ENCODE measurements around the gene TNIK.

Gene TNIK

DNA sequence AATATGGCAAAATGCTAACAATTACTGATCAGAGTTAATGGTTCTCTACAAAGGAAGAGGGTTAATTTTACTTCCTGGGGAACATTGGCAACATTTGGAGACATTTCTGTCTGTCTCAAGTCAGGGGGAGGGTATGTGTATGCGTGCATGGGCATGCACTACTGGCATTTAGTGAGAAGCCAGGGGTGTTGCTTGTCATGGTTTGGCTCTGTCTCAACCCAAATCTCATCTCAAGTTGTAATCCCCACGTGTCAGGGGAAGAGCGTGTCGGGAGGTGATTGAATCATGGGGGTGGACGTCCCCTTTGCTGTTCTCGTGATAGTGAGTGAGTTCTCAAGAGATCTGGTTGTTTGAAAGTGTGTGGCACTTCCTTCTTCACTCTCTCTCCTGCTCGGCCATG lies 28.3 kb upstream of the TNIK start:
- H3K27ac ChIP-seq (ENCODE audit: poor library complexity, severe bottlenecking): no peak overlapping the region
- ATAC-seq (ENCODE audit: low read depth) (no peak), DNase-seq (ENCODE audit: low spot score) (no peak)
- H3K27me3 ChIP-seq (ENCODE audit: insufficient read depth, poor library complexity, severe bottlenecking): no peaks in the 10 kb centered on the region
- H3K4me1 ChIP-seq (ENCODE audit: insufficient read depth, poor library complexity, severe bottlenecking): no peaks in the 10 kb centered on the region
- TF ChIP-seq, protein P1, sequence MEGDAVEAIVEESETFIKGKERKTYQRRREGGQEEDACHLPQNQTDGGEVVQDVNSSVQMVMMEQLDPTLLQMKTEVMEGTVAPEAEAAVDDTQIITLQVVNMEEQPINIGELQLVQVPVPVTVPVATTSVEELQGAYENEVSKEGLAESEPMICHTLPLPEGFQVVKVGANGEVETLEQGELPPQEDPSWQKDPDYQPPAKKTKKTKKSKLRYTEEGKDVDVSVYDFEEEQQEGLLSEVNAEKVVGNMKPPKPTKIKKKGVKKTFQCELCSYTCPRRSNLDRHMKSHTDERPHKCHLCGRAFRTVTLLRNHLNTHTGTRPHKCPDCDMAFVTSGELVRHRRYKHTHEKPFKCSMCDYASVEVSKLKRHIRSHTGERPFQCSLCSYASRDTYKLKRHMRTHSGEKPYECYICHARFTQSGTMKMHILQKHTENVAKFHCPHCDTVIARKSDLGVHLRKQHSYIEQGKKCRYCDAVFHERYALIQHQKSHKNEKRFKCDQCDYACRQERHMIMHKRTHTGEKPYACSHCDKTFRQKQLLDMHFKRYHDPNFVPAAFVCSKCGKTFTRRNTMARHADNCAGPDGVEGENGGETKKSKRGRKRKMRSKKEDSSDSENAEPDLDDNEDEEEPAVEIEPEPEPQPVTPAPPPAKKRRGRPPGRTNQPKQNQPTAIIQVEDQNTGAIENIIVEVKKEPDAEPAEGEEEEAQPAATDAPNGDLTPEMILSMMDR (IDR thresholded peaks at IDR 0.05; ENCODE audit: poor library complexity, severe bottlenecking): no peak
- H3K4me3 ChIP-seq (ENCODE audit: severe bottlenecking): no peak overlapping the region
- no peaks in the 10 kb centered on the region for H3K9me3 ChIP-seq (ENCODE audit: severe bottlenecking)
- no peaks in the 10 kb centered on the region for H3K36me3 ChIP-seq (ENCODE audit: low read depth)

DNA sequence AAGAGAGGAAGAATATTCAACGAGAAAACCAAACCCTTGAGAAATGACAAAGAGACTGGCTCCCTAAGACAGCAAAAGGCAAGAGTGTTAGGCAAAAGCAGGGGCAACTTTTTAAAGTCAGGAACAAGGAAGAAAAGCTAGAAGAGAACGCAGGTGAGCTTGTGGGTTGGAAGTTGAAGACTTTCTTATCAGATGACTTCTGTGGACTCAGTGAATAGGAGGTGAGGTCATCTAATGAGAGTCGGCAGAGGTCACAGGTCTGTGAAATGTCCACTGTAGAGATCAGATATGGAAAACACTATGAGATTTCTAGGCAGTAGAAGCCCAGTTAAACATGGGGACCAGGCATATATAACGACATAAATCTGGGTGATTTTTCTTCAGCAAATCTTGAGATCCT lies 27.2 kb upstream of the TNIK start:
- H3K36me3 ChIP-seq (ENCODE audit: low read depth): no peaks in the 10 kb centered on the region
- TF ChIP-seq, protein P1 (IDR thresholded peaks at IDR 0.05; ENCODE audit: poor library complexity, severe bottlenecking): no peak
- DNase-seq (ENCODE audit: low spot score) (no peak), ATAC-seq (ENCODE audit: low read depth) (no peak)
- no peaks in the 10 kb centered on the region for H3K27me3 ChIP-seq (ENCODE audit: insufficient read depth, poor library complexity, severe bottlenecking)
- H3K4me3 ChIP-seq (ENCODE audit: severe bottlenecking): no peak overlapping the region
- no peak overlapping the region for H3K27ac ChIP-seq (ENCODE audit: poor library complexity, severe bottlenecking)
- H3K9me3 ChIP-seq (ENCODE audit: severe bottlenecking): no peaks in the 10 kb centered on the region
- H3K4me1 ChIP-seq (ENCODE audit: insufficient read depth, poor library complexity, severe bottlenecking): no peaks in the 10 kb centered on the region

DNA sequence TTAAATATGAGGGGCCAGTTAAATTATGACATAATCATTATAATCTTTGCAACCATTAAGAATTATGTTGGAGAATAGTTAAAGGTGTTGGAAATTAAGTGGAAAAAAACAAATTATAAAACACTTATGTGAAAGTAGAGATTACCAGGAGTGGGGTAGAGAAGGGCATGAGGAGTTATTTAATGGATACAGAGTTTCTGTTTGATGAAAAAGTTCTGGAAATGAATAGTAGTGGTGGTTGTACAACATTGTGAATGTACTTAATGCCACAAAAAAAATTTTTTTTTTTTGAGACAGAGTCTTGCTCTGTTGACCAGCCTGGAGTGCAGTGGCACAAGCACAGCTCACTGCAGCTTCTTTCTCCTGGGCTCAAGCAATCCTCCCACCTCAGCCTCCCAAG lies 25.1 kb upstream of the TNIK start:
- H3K4me3 ChIP-seq (ENCODE audit: severe bottlenecking): no peak overlapping the region

DNA sequence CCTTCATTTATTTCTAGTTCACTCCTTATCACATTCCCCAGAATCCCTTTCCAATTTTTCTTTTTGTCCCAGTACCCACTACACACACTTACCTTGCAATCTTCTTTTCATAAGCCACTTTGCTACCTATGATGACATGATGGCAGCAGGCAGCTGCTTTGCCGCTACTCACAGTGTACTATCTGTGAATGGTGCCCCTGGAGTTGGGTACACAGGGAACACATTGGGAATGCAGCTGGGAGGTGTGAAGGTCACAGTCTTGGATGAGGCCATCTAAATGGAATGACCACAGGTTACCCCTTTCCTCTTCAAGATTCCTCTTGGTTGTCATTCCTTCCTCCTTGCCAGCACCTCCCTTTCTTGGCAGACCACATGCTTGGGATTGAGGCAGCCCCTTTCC lies 20.8 kb upstream of the TNIK start:
- TF ChIP-seq, protein P1 (IDR thresholded peaks at IDR 0.05; ENCODE audit: poor library complexity, severe bottlenecking): no peak

More for the DNA sequence above, 25.1 kb upstream of the TNIK start:
- Histone ChIP-seq H3K36me3 (ENCODE audit: low read depth) (no peaks in the 10 kb centered on the region), H3K27me3 (ENCODE audit: insufficient read depth, poor library complexity, severe bottlenecking) (no peaks in the 10 kb centered on the region), H3K4me1 (ENCODE audit: insufficient read depth, poor library complexity, severe bottlenecking) (no peaks in the 10 kb centered on the region), H3K27ac (ENCODE audit: poor library complexity, severe bottlenecking) (no peak overlapping the region), H3K9me3 (ENCODE audit: severe bottlenecking) (no peaks in the 10 kb centered on the region)
- DNase-seq (ENCODE audit: low spot score): no peak
- TF ChIP-seq, protein P1 (IDR thresholded peaks at IDR 0.05; ENCODE audit: poor library complexity, severe bottlenecking): no peak
- no peak for ATAC-seq (ENCODE audit: low read depth)

DNA sequence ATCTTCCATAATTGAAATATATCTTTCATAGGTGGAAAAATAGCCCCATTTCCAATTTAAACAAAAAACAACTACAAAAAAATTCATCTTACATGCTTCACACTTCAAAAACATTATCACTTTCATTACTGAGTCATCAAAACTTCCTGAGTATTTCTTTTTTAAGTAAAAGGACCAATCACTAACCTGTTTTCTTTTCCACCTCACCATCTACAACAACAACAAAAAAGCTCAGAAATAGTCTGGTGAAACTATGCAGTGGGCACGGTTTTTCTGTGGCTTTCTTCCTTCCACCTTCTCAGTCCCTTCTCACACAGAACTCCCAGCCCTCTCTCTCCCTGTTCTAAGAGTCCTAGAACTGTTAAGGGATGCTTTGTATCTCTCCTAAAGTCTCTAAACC lies 20.3 kb upstream of the TNIK start:
- H3K4me1 ChIP-seq (ENCODE audit: insufficient read depth, poor library complexity, severe bottlenecking): no peaks in the 10 kb centered on the region
- no peaks in the 10 kb centered on the region for H3K27me3 ChIP-seq (ENCODE audit: insufficient read depth, poor library complexity, severe bottlenecking)
- no peaks in the 10 kb centered on the region for H3K36me3 ChIP-seq (ENCODE audit: low read depth)
- H3K4me3 ChIP-seq (ENCODE audit: severe bottlenecking): no peak overlapping the region
- no peaks in the 10 kb centered on the region for H3K9me3 ChIP-seq (ENCODE audit: severe bottlenecking)
- ATAC-seq (ENCODE audit: low read depth): no peak
- H3K27ac ChIP-seq (ENCODE audit: poor library complexity, severe bottlenecking): no peak overlapping the region
- DNase-seq (ENCODE audit: low spot score): no peak
- TF ChIP-seq, protein P1 (IDR thresholded peaks at IDR 0.05; ENCODE audit: poor library complexity, severe bottlenecking): no peak

More for the DNA sequence above, 20.8 kb upstream of the TNIK start:
- H3K27ac ChIP-seq (ENCODE audit: poor library complexity, severe bottlenecking): no peak overlapping the region
- no peaks in the 10 kb centered on the region for H3K36me3 ChIP-seq (ENCODE audit: low read depth)
- DNase-seq (ENCODE audit: low spot score) (no peak), ATAC-seq (ENCODE audit: low read depth) (no peak)
- no peaks in the 10 kb centered on the region for H3K9me3 ChIP-seq (ENCODE audit: severe bottlenecking)
- no peak overlapping the region for H3K4me3 ChIP-seq (ENCODE audit: severe bottlenecking)
- H3K4me1 ChIP-seq (ENCODE audit: insufficient read depth, poor library complexity, severe bottlenecking): no peaks in the 10 kb centered on the region
- no peaks in the 10 kb centered on the region for H3K27me3 ChIP-seq (ENCODE audit: insufficient read depth, poor library complexity, severe bottlenecking)

All from RWPE2 (cell line).